Chondrocyte (in vitro differentiated cells): ENCODE results near the gene SFXN4. TPM values are rescaled to one million over a fixed set of nuclear protein-coding genes. Genes with fewer than 3 reads are reported as not detected.
"Not testable (repeated sequence)": the region's sequence is repeated elsewhere in the genome, so short reads cannot be mapped to it uniquely, and the experiment has no call there.

ENCODE experiments used
- DNase-seq: peaks from one replicate; pipeline ENCODE4 v3.0.0; 2021; ENCODE audit warnings: mixed read lengths, low spot score
- H3K27ac Mint-ChIP-seq: one replicate; pipeline ENCODE4 v1.8.0; 2021; ENCODE audit warnings: mild to moderate bottlenecking, moderate library complexity, mixed read lengths; ENCODE audit not compliant: unreplicated experiment
- H3K27me3 Mint-ChIP-seq: 2 replicates; pipeline ENCODE4 v1.8.0; 2021; ENCODE audit warnings: low read depth, mixed read lengths
- H3K36me3 Mint-ChIP-seq: 2 replicates; pipeline ENCODE4 v1.8.0; 2021; ENCODE audit warnings: low read depth, mixed read lengths
- H3K4me1 Mint-ChIP-seq: 2 replicates; pipeline ENCODE4 v1.8.0; 2021; ENCODE audit warnings: low read depth, mild to moderate bottlenecking, mixed read lengths
- H3K4me3 Mint-ChIP-seq: one replicate; pipeline ENCODE4 v1.8.0; 2021; ENCODE audit warnings: mild to moderate bottlenecking, moderate library complexity, mixed read lengths; ENCODE audit not compliant: unreplicated experiment
- H3K9me3 Mint-ChIP-seq: 2 replicates; pipeline ENCODE4 v1.8.0; 2021; ENCODE audit warnings: low read depth, mixed read lengths
- total RNA-seq: library from RNA; stranded (reverse); gene quantifications from 3 replicates; pipeline ENCODE4 v1.2.1, GENCODE V29; 2021
- TF ChIP-seq, protein P1 (sequence below): fragments of 200-600 bp; sonication (generic); IDR thresholded peaks from 2 replicates; pipeline ENCODE4 v1.5.0; 2021; ENCODE audit warnings: antibody characterized with exemption, mild to moderate bottlenecking, moderate library complexity

The SFXN4 gene
- total RNA-seq, 1 donor from 2014 or later: 13.9 TPM

- Mint-ChIP-seq H3K27ac (no peak overlapping the region), H3K36me3 (peaks cover 5% of the 10 kb centered on the region), H3K9me3 (no peaks in the 10 kb centered on the region), H3K27me3 (no peaks in the 10 kb centered on the region), H3K4me3 (no peak overlapping the region), H3K4me1 (peaks cover 7% of the 10 kb centered on the region)
- TF ChIP-seq, protein P1, sequence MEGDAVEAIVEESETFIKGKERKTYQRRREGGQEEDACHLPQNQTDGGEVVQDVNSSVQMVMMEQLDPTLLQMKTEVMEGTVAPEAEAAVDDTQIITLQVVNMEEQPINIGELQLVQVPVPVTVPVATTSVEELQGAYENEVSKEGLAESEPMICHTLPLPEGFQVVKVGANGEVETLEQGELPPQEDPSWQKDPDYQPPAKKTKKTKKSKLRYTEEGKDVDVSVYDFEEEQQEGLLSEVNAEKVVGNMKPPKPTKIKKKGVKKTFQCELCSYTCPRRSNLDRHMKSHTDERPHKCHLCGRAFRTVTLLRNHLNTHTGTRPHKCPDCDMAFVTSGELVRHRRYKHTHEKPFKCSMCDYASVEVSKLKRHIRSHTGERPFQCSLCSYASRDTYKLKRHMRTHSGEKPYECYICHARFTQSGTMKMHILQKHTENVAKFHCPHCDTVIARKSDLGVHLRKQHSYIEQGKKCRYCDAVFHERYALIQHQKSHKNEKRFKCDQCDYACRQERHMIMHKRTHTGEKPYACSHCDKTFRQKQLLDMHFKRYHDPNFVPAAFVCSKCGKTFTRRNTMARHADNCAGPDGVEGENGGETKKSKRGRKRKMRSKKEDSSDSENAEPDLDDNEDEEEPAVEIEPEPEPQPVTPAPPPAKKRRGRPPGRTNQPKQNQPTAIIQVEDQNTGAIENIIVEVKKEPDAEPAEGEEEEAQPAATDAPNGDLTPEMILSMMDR: peak; percentile 63
- DNase-seq: peak; percentile 68
Observed at GRCh38 chr10:119139464-119140067, 25.9 kb downstream of the SFXN4 start.

- Mint-ChIP-seq H3K27me3 (no peaks in the 10 kb centered on the region), H3K9me3 (no peaks in the 10 kb centered on the region), H3K4me1 (peaks cover 7% of the 10 kb centered on the region), H3K4me3 (no peak overlapping the region), H3K27ac (no peak overlapping the region), H3K36me3 (peaks cover 8% of the 10 kb centered on the region)
- TF ChIP-seq, protein P1: no peak
- DNase-seq: no peak
Observed at GRCh38 chr10:119138346-119139306, 26.9 kb downstream of the SFXN4 start.

GRCh38 chr10:119137878-119138277 lies 27.6 kb downstream of the SFXN4 start:
- not testable (repeated sequence) for H3K9me3 Mint-ChIP-seq, H3K4me1 Mint-ChIP-seq, DNase-seq, H3K4me3 Mint-ChIP-seq, H3K27ac Mint-ChIP-seq, H3K27me3 Mint-ChIP-seq, H3K36me3 Mint-ChIP-seq
- TF ChIP-seq, protein P1: peak; percentile 34

GRCh38 chr10:119136084-119136483 lies 29.4 kb downstream of the SFXN4 start:
- peak; percentile 4 for DNase-seq
- H3K27me3 Mint-ChIP-seq: no peaks in the 10 kb centered on the region
- no peak overlapping the region for H3K27ac Mint-ChIP-seq
- H3K9me3 Mint-ChIP-seq: no peaks in the 10 kb centered on the region
- peaks cover 20% of the 10 kb centered on the region for H3K36me3 Mint-ChIP-seq
- H3K4me3 Mint-ChIP-seq: no peak overlapping the region
- peaks cover 14% of the 10 kb centered on the region for H3K4me1 Mint-ChIP-seq
- TF ChIP-seq, protein P1: no peak

GRCh38 chr10:119135513-119135881 lies 30.0 kb downstream of the SFXN4 start:
- Mint-ChIP-seq H3K4me3 (no peak overlapping the region), H3K36me3 (peaks cover 24% of the 10 kb centered on the region), H3K27me3 (no peaks in the 10 kb centered on the region), H3K9me3 (no peaks in the 10 kb centered on the region), H3K27ac (peak overlapping the region; percentile 64), H3K4me1 (peaks cover 20% of the 10 kb centered on the region)
- TF ChIP-seq, protein P1: no peak
- no peak for DNase-seq
